HEK293 (cell line): ENCODE data around the gene YAF2.

Experiments
- YY1 ChIP-seq: fragments of 450-650 bp; formaldehyde crosslinking; IDR thresholded peaks from 2 replicates; pipeline ENCODE4 v1.5.1; 2018; ENCODE audit warnings: missing biosample characterization, missing genetic modification characterization
- ZSCAN23 ChIP-seq: fragments of 450-650 bp; formaldehyde crosslinking; IDR thresholded peaks from 2 replicates; pipeline ENCODE4 v1.5.1; 2016; ENCODE audit warnings: missing biosample characterization, missing genetic modification characterization
- ZSCAN30 ChIP-seq: fragments of 450-650 bp; IDR thresholded peaks from 2 replicates; pipeline ENCODE4 v1.5.1; 2018; ENCODE audit warnings: missing biosample characterization, mild to moderate bottlenecking, missing genetic modification characterization, moderate library complexity
- TF ChIP-seq, protein P1 (sequence below): fragments of 450-650 bp; formaldehyde crosslinking; IDR thresholded peaks from 2 replicates; pipeline ENCODE4 v1.5.1; 2016; ENCODE audit warnings: missing biosample characterization, missing genetic modification characterization
- TF ChIP-seq, protein P2 (sequence below): fragments of 450-650 bp; formaldehyde crosslinking; IDR thresholded peaks from 2 replicates; pipeline ENCODE4 v1.5.1; 2016; ENCODE audit warnings: missing biosample characterization, missing genetic modification characterization
- TF ChIP-seq, protein P3 (sequence below): fragments of 450-650 bp; formaldehyde crosslinking; IDR thresholded peaks from 2 replicates; pipeline ENCODE4 v1.5.1; 2016; ENCODE audit warnings: missing biosample characterization, missing genetic modification characterization, borderline replicate concordance

DNA sequence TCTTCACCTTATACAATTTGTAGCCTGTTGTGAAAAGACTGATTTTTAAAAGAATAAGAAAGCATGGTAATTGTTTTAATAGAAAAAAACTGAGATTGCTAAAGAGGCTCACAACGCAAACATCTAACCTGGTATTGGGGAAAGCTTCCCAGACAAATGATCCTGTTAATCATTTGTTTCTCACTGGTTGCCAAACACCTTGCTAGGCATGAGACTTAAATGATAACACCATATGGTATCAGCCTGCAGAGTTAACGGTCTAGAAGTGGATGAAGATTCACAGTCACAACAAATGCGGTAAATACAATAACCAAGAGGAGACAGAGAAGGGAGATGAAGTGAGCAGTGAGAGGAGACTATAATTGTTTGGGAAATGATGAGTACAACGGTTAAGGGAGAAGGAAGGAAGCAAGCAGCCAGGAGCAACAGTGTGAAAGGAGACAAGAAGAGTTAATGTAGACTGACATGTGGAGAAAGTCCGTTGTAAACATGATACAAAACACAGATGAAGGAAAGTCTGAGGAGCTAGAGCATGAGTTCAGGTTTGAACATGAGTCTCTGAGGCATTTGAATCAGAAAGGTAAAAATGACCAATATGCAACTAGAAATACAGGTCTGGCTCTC lies 113.2 kb downstream of the YAF2 start:
- TF ChIP-seq, protein P1, sequence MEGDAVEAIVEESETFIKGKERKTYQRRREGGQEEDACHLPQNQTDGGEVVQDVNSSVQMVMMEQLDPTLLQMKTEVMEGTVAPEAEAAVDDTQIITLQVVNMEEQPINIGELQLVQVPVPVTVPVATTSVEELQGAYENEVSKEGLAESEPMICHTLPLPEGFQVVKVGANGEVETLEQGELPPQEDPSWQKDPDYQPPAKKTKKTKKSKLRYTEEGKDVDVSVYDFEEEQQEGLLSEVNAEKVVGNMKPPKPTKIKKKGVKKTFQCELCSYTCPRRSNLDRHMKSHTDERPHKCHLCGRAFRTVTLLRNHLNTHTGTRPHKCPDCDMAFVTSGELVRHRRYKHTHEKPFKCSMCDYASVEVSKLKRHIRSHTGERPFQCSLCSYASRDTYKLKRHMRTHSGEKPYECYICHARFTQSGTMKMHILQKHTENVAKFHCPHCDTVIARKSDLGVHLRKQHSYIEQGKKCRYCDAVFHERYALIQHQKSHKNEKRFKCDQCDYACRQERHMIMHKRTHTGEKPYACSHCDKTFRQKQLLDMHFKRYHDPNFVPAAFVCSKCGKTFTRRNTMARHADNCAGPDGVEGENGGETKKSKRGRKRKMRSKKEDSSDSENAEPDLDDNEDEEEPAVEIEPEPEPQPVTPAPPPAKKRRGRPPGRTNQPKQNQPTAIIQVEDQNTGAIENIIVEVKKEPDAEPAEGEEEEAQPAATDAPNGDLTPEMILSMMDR (tag by site-specific recombination), result no peak
- TF ChIP-seq YY1 (tag by site-specific recombination) (no peak), ZSCAN23 (tag by site-specific recombination) (no peak), ZSCAN30 (no peak)
- TF ChIP-seq, protein P2, sequence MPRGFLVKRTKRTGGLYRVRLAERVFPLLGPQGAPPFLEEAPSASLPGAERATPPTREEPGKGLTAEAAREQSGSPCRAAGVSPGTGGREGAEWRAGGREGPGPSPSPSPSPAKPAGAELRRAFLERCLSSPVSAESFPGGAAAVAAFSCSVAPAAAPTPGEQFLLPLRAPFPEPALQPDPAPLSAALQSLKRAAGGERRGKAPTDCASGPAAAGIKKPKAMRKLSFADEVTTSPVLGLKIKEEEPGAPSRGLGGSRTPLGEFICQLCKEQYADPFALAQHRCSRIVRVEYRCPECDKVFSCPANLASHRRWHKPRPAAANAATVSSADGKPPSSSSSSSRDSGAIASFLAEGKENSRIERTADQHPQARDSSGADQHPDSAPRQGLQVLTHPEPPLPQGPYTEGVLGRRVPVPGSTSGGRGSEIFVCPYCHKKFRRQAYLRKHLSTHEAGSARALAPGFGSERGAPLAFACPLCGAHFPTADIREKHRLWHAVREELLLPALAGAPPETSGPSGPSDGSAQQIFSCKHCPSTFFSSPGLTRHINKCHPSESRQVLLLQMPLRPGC (tag by site-specific recombination), result no peak
- TF ChIP-seq, protein P3, sequence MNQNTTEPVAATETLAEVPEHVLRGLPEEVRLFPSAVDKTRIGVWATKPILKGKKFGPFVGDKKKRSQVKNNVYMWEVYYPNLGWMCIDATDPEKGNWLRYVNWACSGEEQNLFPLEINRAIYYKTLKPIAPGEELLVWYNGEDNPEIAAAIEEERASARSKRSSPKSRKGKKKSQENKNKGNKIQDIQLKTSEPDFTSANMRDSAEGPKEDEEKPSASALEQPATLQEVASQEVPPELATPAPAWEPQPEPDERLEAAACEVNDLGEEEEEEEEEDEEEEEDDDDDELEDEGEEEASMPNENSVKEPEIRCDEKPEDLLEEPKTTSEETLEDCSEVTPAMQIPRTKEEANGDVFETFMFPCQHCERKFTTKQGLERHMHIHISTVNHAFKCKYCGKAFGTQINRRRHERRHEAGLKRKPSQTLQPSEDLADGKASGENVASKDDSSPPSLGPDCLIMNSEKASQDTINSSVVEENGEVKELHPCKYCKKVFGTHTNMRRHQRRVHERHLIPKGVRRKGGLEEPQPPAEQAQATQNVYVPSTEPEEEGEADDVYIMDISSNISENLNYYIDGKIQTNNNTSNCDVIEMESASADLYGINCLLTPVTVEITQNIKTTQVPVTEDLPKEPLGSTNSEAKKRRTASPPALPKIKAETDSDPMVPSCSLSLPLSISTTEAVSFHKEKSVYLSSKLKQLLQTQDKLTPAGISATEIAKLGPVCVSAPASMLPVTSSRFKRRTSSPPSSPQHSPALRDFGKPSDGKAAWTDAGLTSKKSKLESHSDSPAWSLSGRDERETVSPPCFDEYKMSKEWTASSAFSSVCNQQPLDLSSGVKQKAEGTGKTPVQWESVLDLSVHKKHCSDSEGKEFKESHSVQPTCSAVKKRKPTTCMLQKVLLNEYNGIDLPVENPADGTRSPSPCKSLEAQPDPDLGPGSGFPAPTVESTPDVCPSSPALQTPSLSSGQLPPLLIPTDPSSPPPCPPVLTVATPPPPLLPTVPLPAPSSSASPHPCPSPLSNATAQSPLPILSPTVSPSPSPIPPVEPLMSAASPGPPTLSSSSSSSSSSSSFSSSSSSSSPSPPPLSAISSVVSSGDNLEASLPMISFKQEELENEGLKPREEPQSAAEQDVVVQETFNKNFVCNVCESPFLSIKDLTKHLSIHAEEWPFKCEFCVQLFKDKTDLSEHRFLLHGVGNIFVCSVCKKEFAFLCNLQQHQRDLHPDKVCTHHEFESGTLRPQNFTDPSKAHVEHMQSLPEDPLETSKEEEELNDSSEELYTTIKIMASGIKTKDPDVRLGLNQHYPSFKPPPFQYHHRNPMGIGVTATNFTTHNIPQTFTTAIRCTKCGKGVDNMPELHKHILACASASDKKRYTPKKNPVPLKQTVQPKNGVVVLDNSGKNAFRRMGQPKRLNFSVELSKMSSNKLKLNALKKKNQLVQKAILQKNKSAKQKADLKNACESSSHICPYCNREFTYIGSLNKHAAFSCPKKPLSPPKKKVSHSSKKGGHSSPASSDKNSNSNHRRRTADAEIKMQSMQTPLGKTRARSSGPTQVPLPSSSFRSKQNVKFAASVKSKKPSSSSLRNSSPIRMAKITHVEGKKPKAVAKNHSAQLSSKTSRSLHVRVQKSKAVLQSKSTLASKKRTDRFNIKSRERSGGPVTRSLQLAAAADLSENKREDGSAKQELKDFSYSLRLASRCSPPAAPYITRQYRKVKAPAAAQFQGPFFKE, result no peak
